PC-9 (cell line): Measurements from ENCODE around the gene CDC37L1. TPM values are rescaled to one million over a fixed set of nuclear protein-coding genes. Genes with fewer than 3 reads are reported as not detected.

Experiments used
- BruUV-seq: library from RNA; stranded (reverse); fragments of 400-500 nt; replicated peaks from 2 replicates; lab custom pipeline; 2021; lab: Mats Ljungman, UMichigan
- CTCF ChIA-PET: fragments of 300-600 bp; sonication (Branson Sonifier 250); formaldehyde crosslinking; loops from one replicate; lab custom pipeline; 2022; ENCODE audit warnings: antibody characterized with exemption; lab: Charles Lee
- POLR2A ChIA-PET: fragments of 300-600 bp; sonication (Branson Sonifier 250); formaldehyde crosslinking; loops from one replicate; lab custom pipeline; 2022; ENCODE audit warnings: antibody characterized with exemption; ENCODE audit not compliant: unreplicated experiment; lab: Charles Lee
- DNase-seq, 2 experiments: peaks; one replicate each; pipeline versions ENCODE4 v3.0.0 to v3.0.0-alpha.2; 2015 to 2022; ENCODE audit warnings: mixed read lengths in 1 of 2
- H2AFZ ChIP-seq: fragments of 200-600 bp; sonication (generic); 2 replicates; pipeline ENCODE4 v1.8.1; 2017; ENCODE audit warnings: antibody characterized with exemption
- H3F3A ChIP-seq: fragments of 200-600 bp; sonication (generic); 2 replicates; pipeline ENCODE4 v1.8.1; 2017; ENCODE audit warnings: antibody characterized with exemption, mild to moderate bottlenecking, low read depth; ENCODE audit not compliant: insufficient read depth
- H3K27ac ChIP-seq: fragments of 200-600 bp; sonication (generic); 2 replicates; pipeline ENCODE4 v1.6.1; 2016; ENCODE audit warnings: mixed run types
- H3K27me3 ChIP-seq: fragments of 200-600 bp; sonication (generic); 2 replicates; pipeline ENCODE4 v1.6.1; 2016; ENCODE audit warnings: low read depth, mixed run types; ENCODE audit not compliant: insufficient read depth
- H3K36me3 ChIP-seq: fragments of 200-600 bp; sonication (generic); 2 replicates; pipeline ENCODE4 v1.6.1; 2016; ENCODE audit warnings: low read depth, mixed run types
- H3K4me1 ChIP-seq: fragments of 200-600 bp; sonication (generic); replicated peaks from 2 replicates; pipeline ENCODE4 v1.6.1; 2016; ENCODE audit warnings: mixed run types; ENCODE audit not compliant: insufficient read depth
- H3K4me2 ChIP-seq: fragments of 200-600 bp; sonication (generic); 2 replicates; pipeline ENCODE4 v1.6.1; 2017; ENCODE audit warnings: mixed run types
- H3K4me3 ChIP-seq: fragments of 200-600 bp; sonication (generic); 2 replicates; pipeline ENCODE4 v1.6.1; 2016; ENCODE audit warnings: mixed run types
- H3K79me2 ChIP-seq: fragments of 200-600 bp; sonication (generic); 2 replicates; pipeline ENCODE4 v1.6.1; 2017; ENCODE audit warnings: low read depth, mixed run types
- H3K9me2 ChIP-seq: fragments of 200-600 bp; sonication (generic); 2 replicates; pipeline ENCODE4 v1.8.1; 2017; ENCODE audit warnings: mild to moderate bottlenecking; ENCODE audit not compliant: insufficient read depth
- H3K9me3 ChIP-seq: fragments of 200-600 bp; sonication (generic); 2 replicates; pipeline ENCODE4 v1.8.1; 2016; ENCODE audit warnings: low read depth; ENCODE audit not compliant: insufficient read depth
- H4K20me1 ChIP-seq: fragments of 200-600 bp; sonication (generic); 2 replicates; pipeline ENCODE4 v1.8.1; 2017; ENCODE audit not compliant: insufficient read depth
- CTCF ChIP-seq: fragments of 200-600 bp; sonication (generic); conservative IDR thresholded peaks from 2 replicates; pipeline ENCODE4 v1.6.1; 2017; ENCODE audit warnings: mixed run types, antibody characterized with exemption, mild to moderate bottlenecking, moderate library complexity
- EZH2 ChIP-seq: fragments of 200-600 bp; sonication (generic); IDR thresholded peaks from 2 replicates; pipeline ENCODE4 v1.8.0; 2017; ENCODE audit warnings: antibody characterized with exemption, low read depth
- intact Hi-C: fragments of 100-400 bp; cut with micrococcal nuclease; formaldehyde crosslinking; loops from one replicate; pipeline ENCODE4 v1.10.0; 2022; ENCODE audit not compliant: unreplicated experiment
- total RNA-seq: library from RNA; stranded (reverse); gene quantifications from 2 replicates; pipeline ENCODE4 v1.2.3, GENCODE V29; 2021

The CDC37L1 gene
- total RNA-seq, 1 experiment from 2014 or later: 6.7 TPM

DNA sequence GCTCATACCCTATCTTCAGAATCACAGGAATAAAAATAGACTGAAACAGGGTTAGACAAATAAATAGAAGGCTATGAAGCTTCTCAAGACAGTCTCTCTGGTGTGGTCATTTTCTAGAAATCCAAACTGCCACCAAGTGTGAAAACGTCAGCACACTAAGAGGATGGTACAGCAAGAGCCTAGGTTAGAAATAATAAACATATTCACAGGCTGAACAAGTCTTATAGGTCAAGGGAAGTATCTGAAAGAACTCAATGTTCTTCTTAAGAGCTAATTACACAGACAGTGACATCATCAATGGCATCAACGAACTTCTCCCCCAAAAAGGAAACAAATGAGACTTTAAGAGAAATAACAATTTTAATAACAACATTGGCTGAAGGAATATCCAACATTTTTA is 39.9 kb upstream of the CDC37L1 start:
- Histone ChIP-seq H2AFZ (no peak overlapping the region), H3F3A (no peaks in the 10 kb centered on the region), H3K4me2 (no peak overlapping the region), H3K79me2 (no peaks in the 10 kb centered on the region), H4K20me1 (no peaks in the 10 kb centered on the region), H3K27me3 (no peaks in the 10 kb centered on the region), H3K4me1 (no peaks in the 10 kb centered on the region), H3K36me3 (no peaks in the 10 kb centered on the region), H3K4me3 (no peak overlapping the region), H3K9me2 (no peaks in the 10 kb centered on the region), H3K9me3 (no peaks in the 10 kb centered on the region), H3K27ac (no peak overlapping the region)
- no TSS peak for BruUV-seq
- intact Hi-C loops: no loop called here
- TF ChIP-seq CTCF: no peak
- no peak for TF ChIP-seq EZH2
- ChIA-PET CTCF (interaction anchor here (0.6 to 1.1 kb wide), 2 partner anchors 257 to 1796 kb away, joined by 3 to 4 read pairs; no protein-coding TSS in a partner anchor), POLR2A (no interaction called here)
- DNase-seq: no peak

- Histone ChIP-seq H3K27ac (no peak overlapping the region), H3K9me3 (no peaks in the 10 kb centered on the region), H3K79me2 (no peaks in the 10 kb centered on the region), H3K4me3 (no peak overlapping the region), H3K36me3 (no peaks in the 10 kb centered on the region), H3K9me2 (no peaks in the 10 kb centered on the region), H4K20me1 (no peaks in the 10 kb centered on the region), H3K4me2 (no peak overlapping the region), H3K4me1 (no peaks in the 10 kb centered on the region), H3F3A (no peaks in the 10 kb centered on the region), H2AFZ (no peak overlapping the region), H3K27me3 (no peaks in the 10 kb centered on the region)
- DNase-seq: peak in 1 of 2 experiments; percentile 11
- intact Hi-C loops: loop anchor here (1.0 kb wide), 1 partner anchor 258 kb away; no protein-coding TSS in a partner anchor
- ChIA-PET POLR2A (no interaction called here), CTCF (interaction anchor here (0.6 to 1.1 kb wide), 2 partner anchors 244 to 257 kb away, joined by 3 to 4 read pairs; no protein-coding TSS in a partner anchor)
- BruUV-seq: no TSS peak
- TF ChIP-seq EZH2 (no peak), CTCF (peak; percentile 48)
Measured at GRCh38 chr9:4640027-4640426, 39.3 kb upstream of the CDC37L1 start.

GRCh38 chr9:4642351-4642750 is 37.0 kb upstream of the CDC37L1 start:
- no TSS peak for BruUV-seq
- CTCF ChIA-PET: no interaction called here
- intact Hi-C loops: no loop called here
- POLR2A ChIA-PET: no interaction called here
- H3K9me2 ChIP-seq: no peaks in the 10 kb centered on the region
- no peaks in the 10 kb centered on the region for H3F3A ChIP-seq
- no peak overlapping the region for H3K27ac ChIP-seq
- DNase-seq: no peak
- H3K36me3 ChIP-seq: no peaks in the 10 kb centered on the region
- H3K4me3 ChIP-seq: no peak overlapping the region
- H3K4me1 ChIP-seq: no peaks in the 10 kb centered on the region
- no peak for TF ChIP-seq CTCF
- TF ChIP-seq EZH2: no peak
- no peaks in the 10 kb centered on the region for H3K27me3 ChIP-seq
- H3K4me2 ChIP-seq: no peak overlapping the region
- no peak overlapping the region for H2AFZ ChIP-seq
- no peaks in the 10 kb centered on the region for H4K20me1 ChIP-seq
- H3K9me3 ChIP-seq: no peaks in the 10 kb centered on the region
- no peaks in the 10 kb centered on the region for H3K79me2 ChIP-seq
